Measurements from ENCODE around the gene FAM162A. TPM values are rescaled to one million over a fixed set of nuclear protein-coding genes. Genes with fewer than 3 reads are reported as not detected.

The FAM162A gene
- total RNA-seq, 1 donor from 2014 or later, result 65.1 TPM

DNA sequence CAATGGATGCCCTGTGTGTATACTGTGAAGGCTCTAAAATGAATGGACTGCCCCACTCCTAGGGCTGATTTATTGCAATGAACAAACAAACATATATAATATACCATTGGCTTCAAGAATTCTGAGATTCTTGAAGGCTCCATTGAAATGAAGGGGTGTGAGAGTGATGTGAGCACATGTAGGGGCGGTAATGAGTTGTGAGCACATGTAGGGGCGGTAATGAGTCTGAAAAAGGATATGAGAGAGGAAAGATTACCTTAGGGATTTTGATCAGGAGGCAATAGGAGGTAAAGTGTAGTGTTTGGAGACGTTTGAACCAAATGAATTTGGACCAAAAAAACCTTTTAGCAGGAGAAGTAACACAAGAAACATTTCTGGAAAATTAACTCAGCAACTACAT is 3.7 kb downstream of the FAM162A start:
- Histone ChIP-seq H3K9me3 (ENCODE audit: insufficient read depth, low read depth, low read length) (no peaks in the 10 kb centered on the region), H4K20me1 (ENCODE audit: insufficient read depth, low read length) (no peaks in the 10 kb centered on the region), H3K79me2 (ENCODE audit: insufficient read depth, low read length) (peaks cover 7% of the 10 kb centered on the region), H3K27me3 (ENCODE audit: insufficient read depth, low read length) (no peaks in the 10 kb centered on the region), H3K27ac (ENCODE audit: low read depth, low read length) (no peak overlapping the region), H3K9ac (ENCODE audit: low read length) (no peak overlapping the region), H3K4me3 (ENCODE audit: insufficient read depth, low read depth, low read length) (no peak overlapping the region), H3K36me3 (ENCODE audit: insufficient read depth, low read length) (no peaks in the 10 kb centered on the region), H3K4me1 (ENCODE audit: insufficient read depth, low read length) (peaks cover 4% of the 10 kb centered on the region), H2AFZ (ENCODE audit: low read depth, low read length) (no peak overlapping the region), H3K4me2 (ENCODE audit: low read length) (no peak overlapping the region)
- Mint-ChIP-seq H3K4me3 (ENCODE audit: unreplicated experiment) (no peak overlapping the region), H3K36me3 (ENCODE audit: low read depth, unreplicated experiment) (no peaks in the 10 kb centered on the region), H3K27ac (ENCODE audit: unreplicated experiment) (no peak overlapping the region), H3K4me1 (ENCODE audit: low read depth, unreplicated experiment) (peaks cover 9% of the 10 kb centered on the region), H3K9me3 (ENCODE audit: unreplicated experiment) (no peaks in the 10 kb centered on the region), H3K27me3 (ENCODE audit: low read depth, unreplicated experiment) (no peaks in the 10 kb centered on the region)
- DNase-seq (ENCODE audit: low read depth), result no peak
- no peak for FAIRE-seq
- no peak for TF ChIP-seq EZH2 (IDR thresholded peaks at IDR 0.05; ENCODE audit: insufficient read depth, low read length)
- TF ChIP-seq, protein P1, sequence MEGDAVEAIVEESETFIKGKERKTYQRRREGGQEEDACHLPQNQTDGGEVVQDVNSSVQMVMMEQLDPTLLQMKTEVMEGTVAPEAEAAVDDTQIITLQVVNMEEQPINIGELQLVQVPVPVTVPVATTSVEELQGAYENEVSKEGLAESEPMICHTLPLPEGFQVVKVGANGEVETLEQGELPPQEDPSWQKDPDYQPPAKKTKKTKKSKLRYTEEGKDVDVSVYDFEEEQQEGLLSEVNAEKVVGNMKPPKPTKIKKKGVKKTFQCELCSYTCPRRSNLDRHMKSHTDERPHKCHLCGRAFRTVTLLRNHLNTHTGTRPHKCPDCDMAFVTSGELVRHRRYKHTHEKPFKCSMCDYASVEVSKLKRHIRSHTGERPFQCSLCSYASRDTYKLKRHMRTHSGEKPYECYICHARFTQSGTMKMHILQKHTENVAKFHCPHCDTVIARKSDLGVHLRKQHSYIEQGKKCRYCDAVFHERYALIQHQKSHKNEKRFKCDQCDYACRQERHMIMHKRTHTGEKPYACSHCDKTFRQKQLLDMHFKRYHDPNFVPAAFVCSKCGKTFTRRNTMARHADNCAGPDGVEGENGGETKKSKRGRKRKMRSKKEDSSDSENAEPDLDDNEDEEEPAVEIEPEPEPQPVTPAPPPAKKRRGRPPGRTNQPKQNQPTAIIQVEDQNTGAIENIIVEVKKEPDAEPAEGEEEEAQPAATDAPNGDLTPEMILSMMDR (IDR thresholded peaks at IDR 0.05; ENCODE audit: insufficient read depth, low read depth, low read length), result no peak

DNA sequence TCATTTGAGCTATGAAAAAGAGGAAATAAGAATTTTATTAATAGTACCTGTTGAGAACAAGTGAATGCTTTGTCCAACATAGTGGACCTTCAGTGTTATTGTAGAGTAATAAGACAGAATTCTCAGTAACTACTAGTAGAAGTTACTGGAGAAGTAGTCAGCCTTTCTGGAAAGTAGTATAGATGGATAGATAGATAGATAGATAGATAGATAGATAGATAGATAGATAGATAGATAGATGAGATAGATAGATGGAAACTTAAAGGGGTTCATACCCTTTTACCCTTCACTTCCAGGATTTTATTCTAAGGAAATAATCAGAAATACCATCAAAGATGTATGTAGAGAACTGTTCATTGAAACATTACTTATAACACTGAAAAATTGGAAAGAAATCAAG is 5.2 kb downstream of the FAM162A start:
- Mint-ChIP-seq H3K27ac (ENCODE audit: unreplicated experiment) (no peak overlapping the region), H3K27me3 (ENCODE audit: low read depth, unreplicated experiment) (no peaks in the 10 kb centered on the region), H3K36me3 (ENCODE audit: low read depth, unreplicated experiment) (no peaks in the 10 kb centered on the region), H3K4me3 (ENCODE audit: unreplicated experiment) (no peak overlapping the region), H3K9me3 (ENCODE audit: unreplicated experiment) (no peaks in the 10 kb centered on the region), H3K4me1 (ENCODE audit: low read depth, unreplicated experiment) (peaks cover 21% of the 10 kb centered on the region)
- Histone ChIP-seq H3K4me1 (ENCODE audit: insufficient read depth, low read length) (peaks cover 4% of the 10 kb centered on the region), H3K9ac (ENCODE audit: low read length) (no peak overlapping the region), H3K36me3 (ENCODE audit: insufficient read depth, low read length) (no peaks in the 10 kb centered on the region), H4K20me1 (ENCODE audit: insufficient read depth, low read length) (no peaks in the 10 kb centered on the region), H3K4me3 (ENCODE audit: insufficient read depth, low read depth, low read length) (no peak overlapping the region), H3K79me2 (ENCODE audit: insufficient read depth, low read length) (no peaks in the 10 kb centered on the region), H3K9me3 (ENCODE audit: insufficient read depth, low read depth, low read length) (no peaks in the 10 kb centered on the region), H2AFZ (ENCODE audit: low read depth, low read length) (no peak overlapping the region), H3K27me3 (ENCODE audit: insufficient read depth, low read length) (no peaks in the 10 kb centered on the region), H3K4me2 (ENCODE audit: low read length) (no peak overlapping the region), H3K27ac (ENCODE audit: low read depth, low read length) (no peak overlapping the region)
- no peak for TF ChIP-seq EZH2 (IDR thresholded peaks at IDR 0.05; ENCODE audit: insufficient read depth, low read length)
- TF ChIP-seq, protein P1 (IDR thresholded peaks at IDR 0.05; ENCODE audit: insufficient read depth, low read depth, low read length), result no peak
- no peak for FAIRE-seq
- DNase-seq (ENCODE audit: low read depth), result no peak

DNA sequence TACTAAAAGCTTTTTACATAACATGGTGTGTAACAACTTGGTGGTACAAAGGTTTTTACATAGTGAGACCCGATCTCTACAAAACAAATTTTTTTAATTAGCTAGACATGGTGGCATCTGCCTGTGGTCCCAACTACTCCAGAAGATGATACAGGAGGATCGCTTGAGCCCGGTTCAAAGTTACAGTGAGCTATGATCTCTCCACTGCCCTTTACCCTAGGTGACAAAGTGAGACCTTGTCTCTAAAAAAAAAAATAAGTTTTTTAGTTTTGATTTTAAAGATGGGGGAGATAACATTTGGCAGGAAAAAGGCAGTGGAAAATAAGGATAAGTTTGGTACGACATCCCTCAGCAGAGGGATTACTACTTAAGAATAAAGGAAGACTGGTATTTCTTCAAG is 5.9 kb downstream of the FAM162A start:
- no peaks in the 10 kb centered on the region for H3K9me3 ChIP-seq (ENCODE audit: insufficient read depth, low read depth, low read length)
- peaks cover 5% of the 10 kb centered on the region for H3K4me1 ChIP-seq (ENCODE audit: insufficient read depth, low read length)
- no peaks in the 10 kb centered on the region for H4K20me1 ChIP-seq (ENCODE audit: insufficient read depth, low read length)
- H3K4me3 Mint-ChIP-seq (ENCODE audit: unreplicated experiment), result no peak overlapping the region
- FAIRE-seq (no peak), DNase-seq (ENCODE audit: low read depth) (no peak)
- H3K79me2 ChIP-seq (ENCODE audit: insufficient read depth, low read length), result no peaks in the 10 kb centered on the region
- no peak overlapping the region for H2AFZ ChIP-seq (ENCODE audit: low read depth, low read length)
- H3K27me3 Mint-ChIP-seq (ENCODE audit: low read depth, unreplicated experiment), result no peaks in the 10 kb centered on the region
- no peak overlapping the region for H3K4me2 ChIP-seq (ENCODE audit: low read length)
- no peak overlapping the region for H3K27ac ChIP-seq (ENCODE audit: low read depth, low read length)
- H3K36me3 ChIP-seq (ENCODE audit: insufficient read depth, low read length), result no peaks in the 10 kb centered on the region
- H3K9me3 Mint-ChIP-seq (ENCODE audit: unreplicated experiment), result no peaks in the 10 kb centered on the region
- no peaks in the 10 kb centered on the region for H3K36me3 Mint-ChIP-seq (ENCODE audit: low read depth, unreplicated experiment)
- H3K27me3 ChIP-seq (ENCODE audit: insufficient read depth, low read length), result no peaks in the 10 kb centered on the region
- no peak overlapping the region for H3K4me3 ChIP-seq (ENCODE audit: insufficient read depth, low read depth, low read length)
- H3K9ac ChIP-seq (ENCODE audit: low read length), result no peak overlapping the region
- H3K27ac Mint-ChIP-seq (ENCODE audit: unreplicated experiment), result no peak overlapping the region
- TF ChIP-seq EZH2 (IDR thresholded peaks at IDR 0.05; ENCODE audit: insufficient read depth, low read length), result no peak
- TF ChIP-seq, protein P1 (IDR thresholded peaks at IDR 0.05; ENCODE audit: insufficient read depth, low read depth, low read length), result no peak
- peaks cover 24% of the 10 kb centered on the region for H3K4me1 Mint-ChIP-seq (ENCODE audit: low read depth, unreplicated experiment)

Measured in astrocyte (in vitro differentiated cells and primary cell).